HG02763 (cell line): ENCODE data around the gene CHCHD6.

ENCODE experiments used
- ATAC-seq: cut with Tn5 transposase; IDR thresholded peaks from one replicate; pipeline ENCODE4 v1.9.1; 2021; ENCODE audit warnings: mild to moderate bottlenecking, moderate library complexity; ENCODE audit not compliant: unreplicated experiment

Gene CHCHD6

DNA sequence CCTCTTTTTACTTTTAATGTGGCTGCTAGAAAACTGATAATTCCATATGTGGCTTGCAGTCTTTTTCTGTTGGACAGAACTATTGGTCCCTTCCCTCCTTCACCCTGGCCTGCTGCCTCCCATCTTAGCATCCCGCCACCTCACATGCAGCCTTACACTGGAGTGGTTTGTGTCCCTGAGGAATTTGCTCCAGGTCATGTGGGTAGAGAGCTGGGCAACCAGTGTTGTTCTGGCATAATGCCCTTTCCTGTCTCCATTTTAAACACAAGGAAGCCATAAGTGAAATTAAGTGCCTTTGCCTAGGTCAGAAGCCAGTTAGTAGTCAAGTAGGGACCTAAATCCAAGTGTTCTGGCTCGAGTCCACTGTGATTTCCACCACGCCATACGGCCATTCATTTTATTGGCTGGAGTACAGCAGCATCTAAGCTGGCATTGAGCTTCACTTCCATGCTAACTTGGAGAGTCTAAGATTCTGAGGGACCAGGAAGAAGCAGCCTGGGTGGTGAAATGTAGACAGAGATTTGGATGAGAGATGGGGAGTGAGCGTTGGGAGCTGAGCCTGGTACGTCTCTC is 232.9 kb downstream of the CHCHD6 start:
- ATAC-seq: no peak

GRCh38 chr3:126937533-126937932 is 233.5 kb downstream of the CHCHD6 start:
- ATAC-seq: no peak

DNA sequence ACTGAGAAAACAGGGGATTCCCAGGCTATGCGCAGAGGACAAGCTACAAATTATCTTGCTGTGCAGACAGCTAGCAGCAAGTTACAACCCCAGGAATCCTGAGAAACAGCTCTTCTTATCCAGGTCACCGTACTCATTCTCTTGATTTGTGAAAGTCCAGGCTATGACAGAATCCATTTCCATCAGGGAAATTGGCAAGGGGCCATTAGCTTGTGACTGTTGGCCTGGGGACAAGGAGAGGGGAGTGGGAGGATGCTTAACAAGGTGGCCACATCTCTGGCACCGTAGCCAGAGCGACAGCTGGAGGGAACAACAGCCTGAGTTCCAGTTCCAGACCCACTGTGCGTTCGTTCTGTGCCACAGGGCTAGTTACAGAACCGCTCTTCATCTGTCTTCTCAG is 233.9 kb downstream of the CHCHD6 start:
- no peak for ATAC-seq

- no peak for ATAC-seq
Measured at GRCh38 chr3:126938520-126939337, 234.7 kb downstream of the CHCHD6 start.

DNA sequence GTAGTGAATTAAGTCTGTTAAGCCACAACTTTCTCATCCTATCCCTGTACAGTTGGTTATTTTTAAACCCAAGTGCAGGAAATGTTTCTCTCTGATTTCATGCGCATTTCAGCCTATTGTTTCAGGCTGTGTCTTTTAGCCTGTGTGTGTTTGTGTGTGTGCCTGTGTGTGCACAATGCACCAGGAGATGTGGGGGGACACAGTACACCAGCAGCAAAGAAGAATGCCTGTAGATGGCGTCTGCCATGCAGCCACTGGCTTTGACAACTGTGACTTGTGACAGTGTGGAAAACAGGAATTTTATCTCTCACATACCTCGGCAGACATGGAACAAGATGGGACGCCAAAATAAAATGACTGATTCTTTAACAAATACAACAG is 235.3 kb downstream of the CHCHD6 start:
- no peak for ATAC-seq

DNA sequence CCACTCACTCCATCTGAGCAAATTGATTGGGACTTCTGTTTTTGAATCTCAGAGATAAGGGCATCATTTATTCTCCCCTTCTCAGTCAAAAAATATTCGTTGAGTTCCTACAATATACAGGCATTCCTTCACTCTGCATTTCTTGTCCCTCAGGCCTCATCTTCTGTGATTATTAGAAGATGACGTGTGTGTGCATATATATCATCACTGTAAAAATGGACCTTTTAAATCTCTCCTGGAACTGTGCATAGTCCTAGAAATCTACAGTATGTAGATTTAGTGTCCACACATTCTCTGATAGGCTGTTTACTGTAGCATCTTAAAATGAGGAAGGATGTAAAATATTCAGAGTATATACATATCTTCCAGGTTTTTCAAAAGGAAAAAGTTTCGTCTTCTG is 235.7 kb downstream of the CHCHD6 start:
- ATAC-seq: no peak

DNA sequence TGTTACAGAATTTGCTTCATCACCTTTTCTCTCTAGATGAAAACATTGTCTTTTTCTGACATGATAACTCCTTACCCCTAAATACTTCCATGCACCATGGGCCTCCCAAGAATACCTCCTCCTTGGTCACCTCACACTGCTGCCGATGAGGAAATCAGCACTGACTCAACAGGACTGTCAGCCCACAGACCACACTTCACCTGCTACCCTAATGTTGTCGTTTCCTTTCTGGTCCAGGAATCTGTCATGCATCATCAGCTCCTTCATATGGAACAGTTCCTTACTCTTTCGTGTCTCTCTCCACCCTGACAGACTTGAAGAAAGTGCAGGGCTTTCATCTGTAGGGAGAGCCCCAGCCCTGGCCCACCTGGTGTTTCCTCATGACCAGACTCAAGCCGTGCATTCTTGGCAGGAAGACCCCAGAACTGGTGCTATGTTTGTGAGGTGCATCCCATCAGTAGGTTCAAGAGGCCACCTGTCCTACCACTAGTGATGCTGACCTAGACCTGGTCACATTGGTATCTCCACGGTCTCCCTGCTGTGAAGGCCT is 237.8 kb downstream of the CHCHD6 start:
- ATAC-seq: no peak

GRCh38 chr3:126944089-126944965 is 240.3 kb downstream of the CHCHD6 start:
- no peak for ATAC-seq

GRCh38 chr3:126945171-126945721 is 241.2 kb downstream of the CHCHD6 start:
- no peak for ATAC-seq

GRCh38 chr3:126945891-126946290 is 241.9 kb downstream of the CHCHD6 start:
- no peak for ATAC-seq

DNA sequence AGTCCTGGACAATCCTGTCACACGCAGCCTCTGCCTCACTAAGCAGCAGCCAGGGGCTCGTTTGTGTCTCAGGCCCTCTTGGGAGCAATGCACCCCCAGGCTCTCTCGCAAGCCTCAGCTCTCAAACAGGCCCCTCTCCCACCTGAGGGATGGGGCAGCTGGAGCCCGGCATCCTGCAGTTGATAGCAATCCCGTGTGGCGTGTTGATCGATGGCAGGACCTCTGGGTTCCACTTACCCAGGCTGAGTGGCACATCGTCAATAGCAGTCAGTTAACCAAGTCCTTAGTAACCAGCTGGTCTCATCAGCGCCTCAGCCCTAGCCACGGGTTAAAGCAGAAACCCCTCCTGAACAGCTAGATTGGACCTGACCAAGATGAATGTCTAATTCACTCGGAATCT is 242.4 kb downstream of the CHCHD6 start:
- ATAC-seq: no peak

GRCh38 chr3:126947429-126947828 is 243.4 kb downstream of the CHCHD6 start:
- ATAC-seq: no peak

DNA sequence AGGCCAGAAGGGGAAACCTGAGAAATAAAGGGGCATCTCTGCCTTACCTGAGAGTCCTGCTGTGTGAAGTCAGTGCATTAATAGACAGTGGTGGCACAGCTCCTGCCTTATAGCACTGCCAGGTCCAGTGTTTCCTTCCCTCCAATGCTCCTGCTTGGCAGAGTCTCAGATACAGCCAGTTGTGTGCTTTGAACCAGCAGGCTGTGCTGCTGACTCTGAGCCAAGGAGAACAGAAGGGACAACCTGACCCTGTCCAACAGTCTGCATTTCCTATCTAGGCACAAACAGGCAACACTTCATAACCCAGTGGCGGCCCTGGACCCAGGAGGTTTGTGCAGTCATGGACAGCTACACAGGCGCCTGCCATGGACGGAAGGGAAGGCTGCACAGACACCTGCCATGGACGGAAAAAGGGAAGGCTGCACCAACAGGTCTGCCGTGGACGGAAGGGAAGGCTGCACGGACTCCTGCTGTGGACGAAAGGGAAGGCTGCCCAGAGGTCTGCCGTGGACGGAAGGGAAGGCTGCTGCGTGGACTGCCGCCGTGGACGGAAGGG is 245.0 kb downstream of the CHCHD6 start:
- no peak for ATAC-seq

GRCh38 chr3:126951561-126951960 is 247.5 kb downstream of the CHCHD6 start:
- ATAC-seq: no peak

DNA sequence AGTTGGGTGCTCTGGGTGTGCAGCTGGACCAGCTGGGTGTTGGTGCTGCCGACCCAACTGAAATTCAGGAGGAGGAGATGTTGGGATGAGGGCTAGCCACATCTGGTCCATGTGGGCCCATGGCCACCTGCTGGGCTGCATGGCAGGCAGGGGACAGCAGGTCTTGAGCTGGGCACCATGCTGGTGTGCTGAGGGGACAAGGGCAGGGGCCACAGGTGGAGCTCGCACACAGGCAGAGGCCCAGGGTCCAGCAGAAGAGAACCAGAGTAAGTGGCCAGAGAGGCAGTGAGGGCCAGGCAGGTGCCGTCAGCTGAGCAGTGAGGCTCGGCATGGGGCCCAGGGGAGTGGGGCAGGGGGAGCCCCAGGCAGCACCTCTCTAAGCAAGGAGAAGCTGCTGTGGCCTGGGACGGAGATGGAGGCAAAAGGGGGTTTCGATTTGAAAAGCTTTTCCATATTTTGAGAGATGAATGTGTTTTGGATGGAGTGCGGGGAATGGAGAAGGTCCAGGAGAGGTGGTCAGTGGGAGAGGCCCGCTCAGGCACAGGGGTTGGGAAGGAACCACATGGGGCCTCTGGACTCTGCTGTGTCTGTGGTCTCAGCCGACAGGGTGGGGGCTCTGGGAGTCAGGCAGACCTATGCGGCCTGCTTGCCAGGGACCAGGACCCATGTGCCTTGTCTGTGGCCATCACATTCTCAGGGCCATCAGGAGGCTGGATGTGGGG is 248.4 kb downstream of the CHCHD6 start:
- ATAC-seq: no peak

DNA sequence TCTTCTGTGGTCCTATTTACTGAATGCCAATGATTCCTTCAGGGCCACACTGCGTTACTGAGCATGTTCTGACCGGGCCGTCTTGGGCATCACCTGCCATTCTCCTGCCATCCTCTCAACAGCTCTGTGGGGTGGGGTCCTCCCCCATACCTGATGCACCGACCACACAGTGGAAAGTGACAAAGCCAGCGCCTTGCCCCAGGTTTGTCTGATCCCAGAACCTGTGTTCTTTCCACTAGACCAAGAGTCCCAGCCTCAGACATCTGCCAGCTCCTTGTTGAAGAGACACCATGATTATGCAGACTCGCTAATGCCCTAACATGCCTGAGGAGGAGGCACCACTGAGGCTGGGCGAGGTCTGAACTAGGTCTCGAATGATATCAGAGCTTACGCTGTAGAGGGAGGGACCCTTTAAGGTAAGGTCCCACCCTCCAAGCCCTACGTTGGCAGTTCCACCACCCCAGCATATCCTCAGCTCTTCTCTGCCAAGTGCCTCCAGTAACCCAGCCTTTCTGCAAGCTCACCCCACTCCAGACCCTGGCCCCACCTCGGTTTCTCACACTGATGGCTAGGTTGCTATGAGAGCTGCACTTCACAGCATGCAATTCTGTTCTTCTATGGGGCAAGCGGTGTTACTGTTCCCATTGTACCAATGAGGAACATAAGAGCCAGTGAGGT is 249.1 kb downstream of the CHCHD6 start:
- ATAC-seq: no peak

- ATAC-seq: peak; percentile 70
Measured at GRCh38 chr3:126954141-126954842, 250.3 kb downstream of the CHCHD6 start.

DNA sequence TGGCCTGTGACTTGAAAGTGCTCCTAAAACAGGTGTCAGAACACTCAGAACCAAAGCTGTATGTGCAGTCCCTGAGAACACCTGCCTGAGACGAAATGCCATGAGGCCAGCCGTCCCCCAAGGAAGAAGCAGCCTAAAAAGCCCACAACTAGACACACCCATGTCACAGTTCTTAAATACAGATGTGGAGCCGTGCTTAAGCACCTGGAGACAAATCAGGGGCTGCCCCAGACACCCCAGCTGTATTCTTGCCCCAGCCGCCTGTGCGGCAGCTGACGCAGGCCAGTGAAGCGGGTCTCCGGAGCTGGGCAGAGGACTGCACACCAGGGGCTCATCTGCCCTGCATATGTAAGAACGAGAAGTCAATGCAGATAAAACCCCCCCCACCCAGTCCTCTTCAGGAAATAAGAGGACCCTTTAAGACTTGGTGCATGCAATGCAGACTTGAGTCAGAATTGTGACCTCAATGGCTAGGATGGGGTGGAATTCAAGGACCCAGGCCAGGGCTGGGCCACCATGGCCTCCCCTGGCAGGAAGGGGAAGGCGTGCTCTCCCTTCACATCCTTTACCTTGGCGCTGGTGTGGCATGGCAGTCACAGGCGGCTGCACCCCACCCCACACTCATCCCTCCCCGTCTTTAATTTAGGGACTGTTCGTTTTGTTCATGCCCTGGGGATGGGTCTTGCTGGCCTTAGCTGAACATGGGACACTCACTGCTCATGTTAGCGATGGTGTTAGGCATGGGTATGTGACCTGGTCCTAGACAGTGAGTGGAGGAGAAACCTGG is 251.2 kb downstream of the CHCHD6 start:
- ATAC-seq: peak; percentile 59
